GM23338 (cell line): ENCODE data around the gene SLC45A1.

ENCODE experiments used
- CREB1 ChIP-seq: fragments of 250-450 bp; sonication (Bioruptor Pico); IDR thresholded peaks from 2 replicates; pipeline ENCODE4 v1.5.0; 2020; ENCODE audit warnings: low read depth, mild to moderate bottlenecking, moderate library complexity
- CTCF ChIP-seq, 2 experiments: fragments of 200-600 bp in 1 of 2; sonication (generic) in 1 of 2; conservative IDR thresholded peaks; 2 replicates each; pipeline versions ENCODE4 v1.5.1 to v1.6.1; 2016 to 2017; ENCODE audit warnings: antibody characterized with exemption in 2 of 2, low read depth in 2 of 2, mild to moderate bottlenecking in 2 of 2, moderate library complexity in 1 of 2
- EZH2 ChIP-seq: fragments of 200-600 bp; sonication (generic); IDR thresholded peaks from one replicate; pipeline ENCODE4 v1.8.0; 2017; ENCODE audit warnings: antibody characterized with exemption, mild to moderate bottlenecking, low read depth; ENCODE audit not compliant: unreplicated experiment
- EZH2phosphoT487 ChIP-seq: fragments of 200-600 bp; sonication (generic); IDR thresholded peaks from one replicate; pipeline ENCODE4 v1.8.1; 2018; ENCODE audit warnings: antibody characterized with exemption; ENCODE audit not compliant: unreplicated experiment
- POLR2AphosphoS5 ChIP-seq: IDR thresholded peaks from 2 replicates; pipeline ENCODE4 v1.6.1; 2016; ENCODE audit warnings: antibody characterized with exemption, low read depth
- REST ChIP-seq: IDR thresholded peaks from one replicate; pipeline ENCODE4 v1.6.1; 2018; ENCODE audit warnings: antibody characterized with exemption; ENCODE audit not compliant: unreplicated experiment
- STAT1 ChIP-seq: IDR thresholded peaks from one replicate; pipeline ENCODE4 v1.6.1; 2016; ENCODE audit warnings: antibody characterized with exemption; ENCODE audit not compliant: unreplicated experiment

GRCh38 chr1:8311068-8311718 lies 6.7 kb upstream of the SLC45A1 start:
- TF ChIP-seq CTCF (conservative IDR thresholded peaks at IDR 0.05; ENCODE audit: low read depth in 2 of 2): no peak
- TF ChIP-seq POLR2AphosphoS5: no peak
- TF ChIP-seq EZH2phosphoT487: no peak
- TF ChIP-seq EZH2: no peak
- TF ChIP-seq CREB1: no peak
- no peak for TF ChIP-seq REST
- no peak for TF ChIP-seq STAT1
